Cerebellar nuclear complex (tissue), 1 donor: ENCODE measurements around the gene CEPT1.

Experiments
- DNase-seq, 2 experiments: peaks; one replicate each; lab custom pipeline; 2025; lab: John Stamatoyannopoulos, UW

The CEPT1 gene

GRCh38 chr1:111192658-111193519 is 52.9 kb downstream of the CEPT1 start:
- no peak for DNase-seq

GRCh38 chr1:111193712-111194480 is 53.9 kb downstream of the CEPT1 start:
- DNase-seq = no peak

- DNase-seq = no peak
Measured at GRCh38 chr1:111195002-111195684, 55.1 kb downstream of the CEPT1 start.

- DNase-seq = no peak
Measured at GRCh38 chr1:111196213-111196612, 56.2 kb downstream of the CEPT1 start.

GRCh38 chr1:111197598-111198284 is 57.7 kb downstream of the CEPT1 start:
- DNase-seq = no peak

GRCh38 chr1:111198836-111199235 is 58.8 kb downstream of the CEPT1 start:
- no peak for DNase-seq

GRCh38 chr1:111199329-111199728 is 59.3 kb downstream of the CEPT1 start:
- DNase-seq = no peak

GRCh38 chr1:111199881-111200801 is 60.1 kb downstream of the CEPT1 start, which contains the start of gene DENND2D:
TSS of gene DENND2D (minus strand) at chr1:111200646. CDS start at chr1:111200459, 187 bp downstream.
- no peak for DNase-seq

GRCh38 chr1:111200802-111201161 is 60.8 kb downstream of the CEPT1 start:
- DNase-seq = no peak

GRCh38 chr1:111201275-111202090 is 61.5 kb downstream of the CEPT1 start:
- DNase-seq = no peak

GRCh38 chr1:111202366-111202706 is 62.3 kb downstream of the CEPT1 start:
- DNase-seq = no peak

- no peak for DNase-seq
Measured at GRCh38 chr1:111202707-111203623, 62.9 kb downstream of the CEPT1 start.

GRCh38 chr1:111203681-111204200 is 63.7 kb downstream of the CEPT1 start:
- no peak for DNase-seq

GRCh38 chr1:111204201-111204982 is 64.4 kb downstream of the CEPT1 start:
- DNase-seq = no peak

- DNase-seq = no peak
Measured at GRCh38 chr1:111204983-111205713, 65.1 kb downstream of the CEPT1 start.

GRCh38 chr1:111205714-111206050 is 65.7 kb downstream of the CEPT1 start:
- DNase-seq = no peak

GRCh38 chr1:111208921-111209320 is 68.9 kb downstream of the CEPT1 start:
- no peak for DNase-seq
